NK-92 treated with Interleukin-12 subunit alpha and Interleukin-12 subunit beta, amount 100 ng/mL, for 24 hours (cell line): Measurements from ENCODE around the gene ULK2.

Experiments used
- DNase-seq: peaks from one replicate; lab custom pipeline; 2025; lab: John Stamatoyannopoulos, UW

ULK2 gene

DNA sequence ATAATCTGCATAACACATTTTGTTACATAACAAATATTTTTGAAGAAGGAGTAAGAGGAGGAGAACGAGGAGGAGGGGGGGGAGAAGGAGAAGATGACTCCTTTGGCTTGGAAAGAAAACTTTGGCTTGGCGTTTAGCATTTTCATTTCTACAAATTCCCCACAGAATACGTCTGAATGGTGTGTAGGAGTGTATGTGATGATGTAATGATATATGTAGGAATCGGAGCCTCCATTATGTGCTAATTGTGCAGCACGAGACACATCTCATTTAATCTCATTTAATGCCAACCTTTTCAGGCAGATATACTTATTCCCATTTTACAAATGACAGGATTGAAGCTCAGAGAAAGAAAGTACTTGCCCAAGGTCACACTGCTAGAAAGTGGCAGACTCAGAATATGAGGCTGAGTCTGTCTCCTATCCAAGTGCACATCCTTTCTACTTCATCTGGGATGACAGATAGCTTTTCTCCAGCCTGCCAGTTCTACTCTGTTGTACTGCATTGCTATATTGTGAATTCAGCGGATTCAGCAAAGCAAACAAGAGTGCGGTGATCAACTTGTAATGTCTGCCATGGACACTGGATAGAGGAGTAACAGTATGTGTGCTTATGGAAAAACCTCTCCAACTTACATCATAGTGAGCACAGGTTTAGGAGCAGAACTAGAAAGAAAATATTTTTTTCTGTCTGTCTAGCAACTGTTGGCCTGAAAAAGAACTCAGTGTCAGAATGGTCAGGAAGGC lies 140.9 kb downstream of the ULK2 start:
- DNase-seq = no peak

DNA sequence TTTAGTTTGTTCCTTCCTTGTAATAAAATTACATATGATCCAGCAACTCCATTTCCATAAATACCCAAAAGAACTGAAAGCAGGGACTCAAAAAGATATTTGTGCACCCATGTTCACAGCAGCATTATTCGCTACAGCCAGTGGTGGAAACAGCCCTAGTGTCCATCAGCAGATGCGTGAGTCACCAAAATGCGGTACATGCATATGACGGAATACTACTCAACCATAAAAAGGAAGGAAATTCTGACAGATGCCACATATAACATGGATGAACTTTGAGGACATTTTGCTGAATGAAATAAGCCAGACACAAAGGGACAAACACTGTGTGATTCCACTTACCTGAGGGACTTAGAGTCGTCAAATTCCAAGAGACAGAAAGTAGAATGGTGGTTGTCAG lies 142.2 kb downstream of the ULK2 start:
- DNase-seq = no peak

DNA sequence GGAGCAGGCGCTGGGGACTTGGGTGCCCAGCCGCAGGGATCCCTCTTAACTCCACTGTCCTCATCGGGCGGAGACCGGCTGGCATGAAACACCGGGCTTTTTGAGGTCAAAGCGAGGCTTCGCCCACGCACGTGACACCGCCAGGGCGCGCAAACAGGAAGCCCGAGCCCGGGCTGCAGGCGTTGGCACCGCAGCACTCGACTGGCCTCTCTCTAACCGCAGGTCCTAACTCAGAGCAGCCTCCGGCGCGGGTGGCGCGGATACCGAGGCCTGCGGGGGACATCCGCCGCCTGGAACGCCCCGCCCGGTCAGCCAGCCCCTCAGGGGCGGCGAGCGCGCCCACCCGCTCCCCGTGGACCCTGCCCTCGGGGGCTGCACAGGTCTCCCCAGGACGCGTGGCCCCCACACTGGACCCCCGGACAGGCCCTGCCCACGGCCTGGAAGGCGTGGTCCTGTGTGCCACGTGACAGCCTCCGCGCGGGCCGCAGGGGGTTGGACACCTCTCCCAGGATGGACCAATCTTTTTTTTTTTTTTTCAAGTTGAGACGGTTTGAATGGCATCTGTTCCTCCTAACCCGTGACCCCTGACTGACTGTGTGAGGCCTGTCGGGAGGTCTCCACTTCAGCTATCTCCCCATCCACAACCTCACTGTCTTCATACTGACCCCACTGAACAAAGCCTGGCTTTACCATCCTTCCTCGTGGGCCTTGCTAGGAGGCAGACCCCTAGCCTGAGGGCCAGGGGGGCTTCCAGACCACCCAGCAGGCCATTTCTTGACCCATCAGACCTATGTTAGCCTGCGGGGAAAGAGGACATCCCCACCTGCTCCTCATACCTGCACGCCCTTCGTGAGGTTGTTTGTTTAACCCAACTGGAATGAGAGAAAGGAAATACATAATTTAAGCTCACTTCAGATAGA lies 143.0 kb downstream of the ULK2 start:
- DNase-seq = no peak

DNA sequence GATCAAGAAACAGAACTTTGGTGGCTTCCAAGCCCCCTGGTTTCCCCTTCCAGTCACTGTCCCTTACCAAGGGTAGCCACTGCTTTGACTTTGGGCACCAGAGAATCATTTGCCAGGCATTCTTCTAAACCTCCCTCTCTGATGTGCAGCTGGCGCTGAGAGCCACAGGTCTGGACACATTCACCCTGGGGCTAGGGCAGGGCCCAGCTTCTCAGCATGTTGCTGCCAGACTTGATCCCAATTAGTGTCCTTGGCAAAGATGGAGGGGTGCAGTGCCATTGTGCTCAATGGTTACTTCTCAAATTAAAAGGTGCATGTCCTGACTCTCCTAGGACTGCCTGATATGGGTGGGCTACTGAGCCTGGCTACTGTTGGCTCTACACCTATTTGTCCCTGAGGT lies 143.8 kb downstream of the ULK2 start:
- no peak for DNase-seq
